ENCODE measurements around the gene CUL7. TPM values are rescaled to one million over a fixed set of nuclear protein-coding genes. Genes with fewer than 3 reads are reported as not detected.
A peak's percentile ranks its signal among the peaks of the same experiment; 100 is the strongest.

Gene CUL7
- total RNA-seq, 4 donors from 2014 or later: 11.9 to 21.3 (median 15.4) TPM

DNA sequence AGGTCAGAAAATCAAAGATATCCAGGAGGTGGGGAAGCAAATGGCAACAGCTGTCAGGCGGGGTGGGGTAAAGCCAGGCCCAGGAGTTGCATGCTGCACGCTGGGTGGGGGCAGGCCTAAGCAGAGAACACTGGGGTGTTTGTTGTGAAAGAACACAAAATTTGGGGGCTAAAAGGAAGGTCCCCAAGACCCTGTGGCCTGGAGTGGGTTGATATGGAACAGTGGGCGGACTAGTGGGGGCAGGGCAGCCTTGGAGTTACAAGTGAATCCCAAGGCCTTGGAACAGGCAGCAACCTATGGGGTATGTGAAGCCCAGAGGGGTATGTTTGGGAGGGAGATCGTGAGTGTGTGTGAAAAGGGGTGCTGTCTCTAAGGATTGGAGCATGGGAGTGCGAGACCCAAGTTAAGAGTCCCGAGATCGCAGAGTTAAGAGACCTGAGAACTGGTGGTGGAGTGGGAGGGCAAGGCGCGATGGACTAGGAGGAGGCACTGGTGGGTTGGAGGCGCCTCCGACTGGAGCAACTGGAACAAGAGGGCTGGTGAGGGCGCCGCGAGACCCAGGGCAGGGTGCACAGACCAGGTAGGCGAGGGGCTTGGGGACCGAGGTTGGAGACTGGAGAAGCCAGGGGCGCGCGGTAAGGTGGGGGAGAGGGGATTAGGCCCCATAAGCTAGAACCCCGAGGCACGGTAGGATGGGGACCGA lies 658 bp downstream of the CUL7 start:
- in situ Hi-C loops (cut with MboI; ENCODE audit: low sequenced_read_pairs in 4 of 4): no loop called here
- intact Hi-C loops (cut with DNase I; ENCODE audit: low total_unique reads): loop anchor here (1.0 to 10.0 kb wide), 2 partner anchors 17 to 308 kb away; partner anchors contain the start of gene TBCC
- TF ChIP-seq POLR2A (IDR thresholded peaks at IDR 0.05) (no peak), CTCF (IDR thresholded peaks at IDR 0.05 in 4 of 5, conservative IDR thresholded peaks at IDR 0.05 in 1 of 5) (no peak)
- DNase-seq: peak in 1 of 2 donors; percentile 38
- Histone ChIP-seq H3K27me3 (no peaks in the 10 kb centered on the region), H3K36me3 (peaks cover 0 to 41% of the 10 kb centered on the region in 2 donors), H3K27ac (peak overlapping the region; percentile 86 to 98 (median 92)), H3K4me1 (peaks cover 8 to 20% of the 10 kb centered on the region in 2 donors), H3K9me3 (no peaks in the 10 kb centered on the region), H3K4me3 (peak overlapping the region; percentile 39 to 86 (median 74))
- ATAC-seq: peak; percentile 40 to 41

DNA sequence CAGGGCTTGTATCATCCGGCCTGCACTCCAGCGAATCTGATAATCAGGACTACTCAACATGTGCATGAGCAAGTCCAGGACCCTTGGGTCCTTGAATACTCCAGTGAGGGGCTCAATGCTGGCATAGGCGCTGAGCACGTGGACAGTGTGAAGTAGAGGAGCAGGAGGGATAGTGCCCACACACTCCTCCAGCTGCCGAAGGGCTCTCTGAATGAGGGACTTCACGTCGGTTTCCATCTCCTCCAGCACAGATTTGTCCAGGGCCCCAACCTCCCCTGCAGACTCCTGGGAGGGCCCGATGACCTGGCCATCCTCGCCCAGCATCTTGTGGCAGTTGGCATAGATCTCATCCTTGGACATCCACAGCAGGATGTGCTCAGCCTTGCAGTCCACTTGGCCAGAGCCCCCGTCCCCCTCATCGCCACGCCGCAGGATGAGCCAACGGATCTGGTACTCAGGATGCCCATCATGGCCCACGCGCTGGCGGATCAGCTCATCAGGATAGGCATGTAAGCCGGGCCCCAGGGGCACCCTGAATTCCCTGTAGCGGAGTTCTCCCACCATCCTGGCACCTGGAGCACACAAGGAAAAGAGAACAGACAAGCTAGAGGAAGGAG lies 1.3 kb downstream of the CUL7 start:
- Histone ChIP-seq H3K27ac (peak overlapping the region in 3 of 4 donors; percentile 86 to 98 (median 90)), H3K36me3 (peaks cover 0 to 37% of the 10 kb centered on the region in 2 donors), H3K4me1 (peaks cover 7 to 15% of the 10 kb centered on the region in 2 donors), H3K4me3 (peak overlapping the region in 1 of 4 donors; percentile 69), H3K9me3 (no peaks in the 10 kb centered on the region), H3K27me3 (no peaks in the 10 kb centered on the region)
- in situ Hi-C loops (cut with MboI; ENCODE audit: low sequenced_read_pairs in 4 of 4) (no loop called here), intact Hi-C loops (cut with DNase I; ENCODE audit: low total_unique reads) (loop anchor here (10.0 kb wide), 1 partner anchor 308 kb away; the partner anchor contains the start of gene TBCC)
- no peak for DNase-seq
- no peak for ATAC-seq
- TF ChIP-seq POLR2A (IDR thresholded peaks at IDR 0.05) (no peak), CTCF (IDR thresholded peaks at IDR 0.05 in 4 of 5, conservative IDR thresholded peaks at IDR 0.05 in 1 of 5) (no peak)

DNA sequence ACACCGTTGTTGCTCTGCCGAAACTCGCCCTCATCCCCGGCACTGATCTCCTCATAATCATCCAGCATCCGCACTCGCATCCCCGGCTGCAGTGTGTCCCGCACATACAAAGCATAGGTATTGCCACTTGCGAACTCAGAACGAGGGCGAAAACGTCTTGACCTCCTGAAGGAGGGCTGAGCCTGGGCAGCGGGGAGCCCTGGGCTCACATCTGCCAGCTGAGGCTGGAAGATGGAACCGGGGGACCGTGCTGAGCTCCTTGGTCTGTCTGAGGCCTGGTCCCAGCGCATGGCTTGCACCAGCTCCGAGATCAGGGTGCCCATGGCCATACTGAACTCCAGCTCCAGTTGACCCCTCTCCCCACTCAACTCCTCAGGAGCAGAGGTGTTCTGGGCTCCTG lies 2.7 kb downstream of the CUL7 start:
- peaks cover 0 to 29% of the 10 kb centered on the region in 2 donors for H3K36me3 ChIP-seq
- H3K27me3 ChIP-seq: no peaks in the 10 kb centered on the region
- no peak for DNase-seq
- peaks cover 7 to 14% of the 10 kb centered on the region in 2 donors for H3K4me1 ChIP-seq
- ATAC-seq: no peak
- intact Hi-C loops (cut with DNase I; ENCODE audit: low total_unique reads) (loop anchor here (10.0 kb wide), 1 partner anchor 306 kb away; the partner anchor contains the start of gene TBCC), in situ Hi-C loops (cut with MboI; ENCODE audit: low sequenced_read_pairs in 4 of 4) (no loop called here)
- H3K27ac ChIP-seq: no peak overlapping the region
- H3K4me3 ChIP-seq: no peak overlapping the region
- TF ChIP-seq CTCF (IDR thresholded peaks at IDR 0.05 in 4 of 5, conservative IDR thresholded peaks at IDR 0.05 in 1 of 5): no peak
- no peak for TF ChIP-seq POLR2A (IDR thresholded peaks at IDR 0.05)
- no peaks in the 10 kb centered on the region for H3K9me3 ChIP-seq

DNA sequence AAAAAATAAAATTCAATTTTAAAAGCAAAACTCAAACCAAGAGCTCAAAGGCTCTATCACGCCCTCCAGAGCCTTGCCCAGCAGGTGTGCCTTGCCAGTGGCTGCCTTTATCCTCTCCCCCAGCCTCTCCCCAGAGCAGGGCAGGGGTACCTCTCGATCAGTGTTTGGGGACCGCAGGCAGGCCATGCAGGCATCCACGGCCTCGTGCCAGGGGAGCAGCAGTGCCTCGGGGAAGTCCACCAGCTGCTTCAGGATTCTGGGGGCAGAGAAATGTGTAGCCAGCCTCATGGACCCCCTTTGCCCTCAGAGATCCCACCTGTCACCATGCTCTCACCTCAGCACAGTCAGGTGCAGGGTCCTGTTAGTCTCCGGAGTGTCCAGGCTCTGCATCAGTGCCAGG lies 5.7 kb downstream of the CUL7 start:
- no peak overlapping the region for H3K4me3 ChIP-seq
- no peaks in the 10 kb centered on the region for H3K27me3 ChIP-seq
- DNase-seq (no peak), ATAC-seq (no peak)
- peaks cover 0 to 5% of the 10 kb centered on the region in 2 donors for H3K4me1 ChIP-seq
- no peak overlapping the region for H3K27ac ChIP-seq
- intact Hi-C loops (cut with DNase I; ENCODE audit: low total_unique reads): no loop called here
- peaks cover 0 to 40% of the 10 kb centered on the region in 2 donors for H3K36me3 ChIP-seq
- no peaks in the 10 kb centered on the region for H3K9me3 ChIP-seq
- in situ Hi-C loops (cut with MboI; ENCODE audit: low sequenced_read_pairs in 4 of 4): no loop called here
- TF ChIP-seq POLR2A (IDR thresholded peaks at IDR 0.05): no peak
- TF ChIP-seq CTCF (IDR thresholded peaks at IDR 0.05 in 4 of 5, conservative IDR thresholded peaks at IDR 0.05 in 1 of 5): no peak
